Smooth muscle cell (in vitro differentiated cells): Measurements from ENCODE around the gene PPP1R1B. TPM values are rescaled to one million over a fixed set of nuclear protein-coding genes. Genes with fewer than 3 reads are reported as not detected.

Experiments used
- DNase-seq: peaks from one replicate; lab custom pipeline; 2025; ENCODE audit not compliant: unreplicated experiment; lab: John Stamatoyannopoulos, UW
- H2AFZ ChIP-seq: fragments of 200-600 bp; sonication (generic); 2 replicates; pipeline ENCODE4 v1.6.0; 2016; ENCODE audit warnings: antibody characterized with exemption, low read depth, mild to moderate bottlenecking
- H3F3A ChIP-seq: fragments of 200-600 bp; sonication (generic); 2 replicates; pipeline ENCODE4 v1.6.0; 2017; ENCODE audit warnings: antibody characterized with exemption, low read depth
- H3K27ac ChIP-seq: fragments of 200-600 bp; sonication (generic); 2 replicates; pipeline ENCODE4 v1.5.1; 2016; ENCODE audit warnings: low read depth, mild to moderate bottlenecking
- H3K27me3 ChIP-seq: fragments of 200-600 bp; sonication (generic); 2 replicates; pipeline ENCODE4 v1.6.1; 2016; ENCODE audit warnings: low read depth, mild to moderate bottlenecking
- H3K36me3 ChIP-seq: fragments of 200-600 bp; sonication (generic); 2 replicates; pipeline ENCODE4 v1.5.1; 2016; ENCODE audit warnings: low read depth
- H3K4me1 ChIP-seq: fragments of 200-600 bp; sonication (generic); 2 replicates; pipeline ENCODE4 v1.5.1; 2016; ENCODE audit warnings: low read depth
- H3K4me2 ChIP-seq: fragments of 200-600 bp; sonication (generic); 2 replicates; pipeline ENCODE4 v1.6.0; 2016; ENCODE audit warnings: mild to moderate bottlenecking
- H3K4me3 ChIP-seq: fragments of 200-600 bp; sonication (generic); 2 replicates; pipeline ENCODE4 v1.5.1; 2016; ENCODE audit warnings: mild to moderate bottlenecking
- H3K79me2 ChIP-seq: fragments of 200-600 bp; sonication (generic); 2 replicates; pipeline ENCODE4 v1.6.0; 2016; ENCODE audit warnings: low read depth, mild to moderate bottlenecking
- H3K9ac ChIP-seq: fragments of 200-600 bp; sonication (generic); 2 replicates; pipeline ENCODE4 v1.6.0; 2016; ENCODE audit warnings: low read depth
- H3K9me3 ChIP-seq: fragments of 200-600 bp; sonication (generic); replicated peaks from 2 replicates; pipeline ENCODE4 v1.5.1; 2016; ENCODE audit warnings: low read depth
- H4K20me1 ChIP-seq: fragments of 200-600 bp; sonication (generic); 2 replicates; pipeline ENCODE4 v1.6.0; 2016; ENCODE audit warnings: low read depth
- WGBS: methylation state at CpG from one replicate; pipeline ENCODE4 v1.1.7; 2016; ENCODE audit warnings: low lambda C conversion rate; 5-methylcytosine and 5-hydroxymethylcytosine counted together
- polyA plus RNA-seq: library from polyadenylated mRNA; unstranded; fragments of >200 nt; fragmentation: Nextera tagmentation; extraction: Ambion mirVana; gene quantifications from 2 replicates; pipeline ENCODE4 v1.2.1, GENCODE V29; 2016
- total RNA-seq: library from RNA; depleted of rRNA; stranded (reverse); fragments of >200 nt; gene quantifications from 2 replicates; pipeline ENCODE4 v1.2.3, GENCODE V29; 2014
- TF ChIP-seq, protein P1 (sequence below): fragments of 200-600 bp; sonication (generic); IDR thresholded peaks from 2 replicates; pipeline ENCODE4 v1.5.1; 2017; ENCODE audit warnings: borderline replicate concordance, mild to moderate bottlenecking, antibody characterized with exemption; ENCODE audit not compliant: insufficient read depth, poor library complexity, severe bottlenecking

PPP1R1B gene
- total and polyA plus RNA-seq, 2 experiments from 2014 or later = not detected

DNA sequence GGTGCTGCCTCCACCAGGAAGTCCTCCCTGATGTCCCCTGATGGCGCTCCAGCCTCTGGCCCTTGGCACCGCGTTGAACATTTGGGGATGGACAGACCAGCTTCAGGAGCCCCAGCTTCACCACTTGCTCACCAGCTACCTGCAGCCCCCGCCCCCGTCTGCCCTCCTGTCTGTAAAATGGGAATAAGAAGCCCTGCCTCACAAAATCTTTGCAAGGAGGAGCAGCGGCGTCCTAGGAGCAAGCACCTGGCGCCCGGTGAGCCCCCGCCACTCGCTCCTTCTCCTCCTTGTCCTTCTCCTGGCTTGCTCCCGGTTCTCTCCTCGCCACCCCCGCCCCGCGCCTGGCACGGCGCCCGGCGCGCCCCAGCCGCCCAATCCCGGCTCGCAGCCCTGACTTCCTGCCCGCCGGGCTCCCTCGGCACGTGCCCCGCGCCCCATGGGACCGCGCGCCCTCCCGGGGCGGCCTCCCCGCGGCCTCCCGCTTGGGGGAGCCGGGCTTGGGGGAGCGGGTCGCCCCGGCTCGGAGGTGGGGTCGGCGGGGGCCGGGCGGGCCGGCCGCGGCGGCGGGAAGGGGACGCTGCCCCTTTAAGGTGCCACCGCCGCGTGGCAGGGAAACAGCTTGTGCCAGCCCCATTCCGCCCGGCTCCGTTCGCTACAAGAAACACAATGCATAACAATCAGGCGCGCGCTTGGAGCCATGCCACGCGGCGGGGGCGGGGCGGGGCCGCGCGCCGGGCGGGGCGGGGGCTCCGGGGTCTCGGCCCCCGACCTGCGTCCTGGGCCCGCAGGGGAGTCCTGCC is 9.1 kb upstream of the PPP1R1B start:
- WGBS = 3% methylated on average over 32 of the region's 79 CpGs
- Histone ChIP-seq H3K4me1 (no peaks in the 10 kb centered on the region), H4K20me1 (no peaks in the 10 kb centered on the region), H3K4me3 (peak overlapping the region; percentile 69), H2AFZ (no peak overlapping the region), H3K9ac (no peak overlapping the region), H3K4me2 (peak overlapping the region; percentile 100), H3F3A (peaks cover 3% of the 10 kb centered on the region), H3K79me2 (no peaks in the 10 kb centered on the region), H3K27me3 (peaks cover 71% of the 10 kb centered on the region), H3K36me3 (no peaks in the 10 kb centered on the region), H3K9me3 (no peaks in the 10 kb centered on the region), H3K27ac (no peak overlapping the region)
- DNase-seq = peak; percentile 22
- TF ChIP-seq, protein P1, sequence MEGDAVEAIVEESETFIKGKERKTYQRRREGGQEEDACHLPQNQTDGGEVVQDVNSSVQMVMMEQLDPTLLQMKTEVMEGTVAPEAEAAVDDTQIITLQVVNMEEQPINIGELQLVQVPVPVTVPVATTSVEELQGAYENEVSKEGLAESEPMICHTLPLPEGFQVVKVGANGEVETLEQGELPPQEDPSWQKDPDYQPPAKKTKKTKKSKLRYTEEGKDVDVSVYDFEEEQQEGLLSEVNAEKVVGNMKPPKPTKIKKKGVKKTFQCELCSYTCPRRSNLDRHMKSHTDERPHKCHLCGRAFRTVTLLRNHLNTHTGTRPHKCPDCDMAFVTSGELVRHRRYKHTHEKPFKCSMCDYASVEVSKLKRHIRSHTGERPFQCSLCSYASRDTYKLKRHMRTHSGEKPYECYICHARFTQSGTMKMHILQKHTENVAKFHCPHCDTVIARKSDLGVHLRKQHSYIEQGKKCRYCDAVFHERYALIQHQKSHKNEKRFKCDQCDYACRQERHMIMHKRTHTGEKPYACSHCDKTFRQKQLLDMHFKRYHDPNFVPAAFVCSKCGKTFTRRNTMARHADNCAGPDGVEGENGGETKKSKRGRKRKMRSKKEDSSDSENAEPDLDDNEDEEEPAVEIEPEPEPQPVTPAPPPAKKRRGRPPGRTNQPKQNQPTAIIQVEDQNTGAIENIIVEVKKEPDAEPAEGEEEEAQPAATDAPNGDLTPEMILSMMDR = no peak

DNA sequence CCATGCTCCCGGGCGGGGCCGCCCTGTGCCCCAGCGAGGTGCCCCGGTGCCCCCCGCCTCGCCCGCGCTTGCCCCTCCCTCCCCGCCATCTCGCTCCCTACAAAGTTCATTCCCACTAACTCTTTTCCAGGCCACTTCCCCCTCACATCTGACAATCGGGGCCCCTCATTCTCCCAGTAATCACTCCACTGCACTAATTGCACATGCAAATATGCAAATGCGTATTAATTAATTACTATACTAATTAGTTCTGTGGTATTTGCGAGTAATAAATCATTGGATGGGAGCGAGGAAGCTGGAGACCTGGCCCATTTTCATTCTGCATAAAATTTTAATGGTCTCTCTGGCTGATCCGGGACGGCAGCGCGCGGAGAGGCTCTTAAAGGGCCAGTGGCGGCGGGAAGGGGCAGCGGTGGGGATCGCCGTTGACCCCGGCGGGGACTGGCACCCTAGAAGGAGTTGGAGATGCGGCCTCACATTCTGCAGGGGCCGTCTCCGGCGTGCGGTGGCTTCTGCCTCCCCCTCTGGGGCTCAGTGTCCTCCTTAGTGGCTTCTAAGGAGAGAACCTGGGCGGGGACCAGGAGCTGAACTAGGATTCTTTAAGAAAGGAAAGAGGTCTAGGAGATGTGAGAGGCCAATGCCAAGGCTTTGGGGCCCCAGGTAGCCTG is 8.4 kb upstream of the PPP1R1B start:
- under 1% methylated on average over 22 of the region's 33 CpGs for WGBS
- Histone ChIP-seq H2AFZ (peak overlapping the region; percentile 97), H3K27ac (no peak overlapping the region)

DNA sequence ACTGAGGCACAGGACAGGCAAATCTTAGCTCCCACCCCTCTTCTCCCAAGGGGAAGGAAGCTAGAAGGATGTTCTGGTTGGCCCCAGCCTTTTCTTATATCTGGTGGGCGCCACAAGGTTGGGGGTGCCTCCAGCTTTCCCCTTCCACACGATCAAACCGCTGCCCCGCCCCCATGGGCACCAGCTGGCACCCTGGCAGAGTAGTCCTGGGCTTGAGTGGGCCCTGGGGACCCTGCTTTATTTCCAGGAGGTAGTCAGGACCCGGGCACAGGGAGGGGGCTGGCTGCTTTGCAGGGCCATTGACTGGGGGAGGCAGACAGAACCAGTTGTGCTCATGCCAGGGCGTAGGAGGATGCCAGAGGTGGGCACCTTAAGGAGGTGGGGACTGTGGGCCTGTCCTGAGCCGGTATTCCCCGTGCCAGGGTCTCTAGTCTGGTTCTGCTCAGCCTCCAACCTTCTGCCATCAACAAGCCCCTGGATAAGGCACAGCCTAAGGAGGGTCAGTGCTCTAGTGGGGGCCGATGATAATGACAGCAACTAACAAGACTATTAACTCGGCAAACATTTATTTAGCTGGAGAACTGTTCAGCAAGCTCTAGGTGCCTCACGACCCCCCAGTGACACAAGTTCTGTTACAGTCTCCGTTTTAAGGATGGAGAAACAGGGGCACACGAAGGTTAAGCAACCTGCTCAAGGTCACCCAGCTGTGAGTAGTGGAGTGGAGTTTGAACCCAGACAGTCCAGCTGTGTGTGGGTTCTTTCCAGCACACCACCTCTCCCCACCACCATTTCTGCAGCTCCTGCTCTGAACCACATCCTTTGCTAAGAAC is 7.6 kb upstream of the PPP1R1B start:
- no peak overlapping the region for H3K27ac ChIP-seq
- 59% methylated on average over 13 of the region's 13 CpGs for WGBS
- H3K4me3 ChIP-seq = peak overlapping the region; percentile 69
- H4K20me1 ChIP-seq = no peaks in the 10 kb centered on the region
- TF ChIP-seq, protein P1 = no peak
- H3F3A ChIP-seq = peaks cover 3% of the 10 kb centered on the region
- H3K4me2 ChIP-seq = peak overlapping the region; percentile 100
- no peak overlapping the region for H3K9ac ChIP-seq
- no peak for DNase-seq
- H3K4me1 ChIP-seq = no peaks in the 10 kb centered on the region
- peaks cover 70% of the 10 kb centered on the region for H3K27me3 ChIP-seq
- no peaks in the 10 kb centered on the region for H3K9me3 ChIP-seq
- no peaks in the 10 kb centered on the region for H3K79me2 ChIP-seq
- H2AFZ ChIP-seq = peak overlapping the region; percentile 97
- no peaks in the 10 kb centered on the region for H3K36me3 ChIP-seq

More for the DNA sequence above, 8.4 kb upstream of the PPP1R1B start:
- H3K4me3 ChIP-seq = peak overlapping the region; percentile 69
- peaks cover 71% of the 10 kb centered on the region for H3K27me3 ChIP-seq
- no peaks in the 10 kb centered on the region for H4K20me1 ChIP-seq
- no peaks in the 10 kb centered on the region for H3K9me3 ChIP-seq
- no peaks in the 10 kb centered on the region for H3K4me1 ChIP-seq
- H3K4me2 ChIP-seq = peak overlapping the region; percentile 100
- H3K36me3 ChIP-seq = no peaks in the 10 kb centered on the region
- H3F3A ChIP-seq = peaks cover 3% of the 10 kb centered on the region
- no peak for DNase-seq
- TF ChIP-seq, protein P1 = no peak
- H3K9ac ChIP-seq = no peak overlapping the region
- no peaks in the 10 kb centered on the region for H3K79me2 ChIP-seq
